ENCODE results near the gene BDH1.

DNA sequence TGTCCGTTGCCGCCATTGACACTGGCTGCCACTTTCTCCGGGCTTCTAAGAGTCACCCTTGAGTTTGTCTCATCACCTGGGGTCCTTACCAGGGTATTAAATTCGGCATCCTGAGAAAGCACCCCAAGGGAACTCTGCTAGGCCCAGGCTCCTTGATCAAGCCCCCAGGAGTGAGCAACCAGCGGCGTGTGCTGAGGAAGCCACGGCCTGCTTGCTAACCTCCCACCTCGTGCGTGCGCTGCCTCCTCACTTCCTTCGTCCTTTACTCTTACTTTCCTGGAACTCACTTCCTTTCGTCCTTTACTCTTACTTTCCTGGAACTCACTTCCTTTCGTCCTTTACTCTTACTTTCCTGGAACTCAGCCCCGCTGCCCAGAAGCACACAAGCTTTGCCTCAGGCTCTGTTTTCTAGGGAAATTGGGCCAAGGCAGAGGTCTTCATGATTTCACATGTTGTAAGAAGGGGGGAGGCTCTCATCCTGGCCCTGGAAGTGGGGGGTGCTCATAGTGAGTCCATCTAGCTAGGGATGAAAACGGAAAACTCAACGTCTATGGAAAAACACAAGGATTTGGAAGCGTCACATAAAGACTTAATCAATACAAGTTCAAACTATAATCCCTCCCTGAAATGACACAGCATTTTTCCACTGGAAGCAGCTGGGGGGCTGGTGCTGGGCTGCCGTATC is 36.7 kb upstream of the BDH1 start:
- no peak for TF ChIP-seq CTCF (IDR thresholded peaks at IDR 0.05; ENCODE audit: insufficient read depth, low read length, poor library complexity, severe bottlenecking)
- no peak for TF ChIP-seq EZH2phosphoT487 (conservative IDR thresholded peaks at IDR 0.05; ENCODE audit: low read length)

All from SU-DHL-6 (cell line).